ENCODE results near the gene SCG3.

Gene SCG3

DNA sequence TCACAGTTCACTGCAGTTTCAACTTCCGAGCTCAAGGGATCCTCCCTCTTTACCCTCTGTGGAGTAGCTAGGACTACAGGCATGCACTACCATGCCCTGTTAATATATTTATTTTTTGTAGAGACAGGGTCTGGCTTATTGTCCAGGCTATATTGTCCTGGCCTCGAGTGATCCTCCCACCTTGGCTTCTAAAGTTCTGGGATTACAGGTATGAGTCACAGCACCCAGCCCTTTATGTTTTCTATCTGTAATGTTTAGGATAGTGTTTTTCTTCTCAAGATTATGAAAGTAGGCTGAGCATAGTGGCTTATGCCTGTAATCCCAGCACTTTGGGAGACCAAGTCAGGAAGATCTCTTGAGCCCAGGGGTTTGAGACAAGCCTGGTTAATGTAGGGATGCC is 11.9 kb upstream of the SCG3 start:
- no peak overlapping the region for H3K4me3 ChIP-seq (ENCODE audit: low read length)
- no peak for TF ChIP-seq ZNF274 (IDR thresholded peaks at IDR 0.05; ENCODE audit: low read depth, low read length)

- no peak overlapping the region for H3K4me3 ChIP-seq (ENCODE audit: low read length)
- no peak for TF ChIP-seq ZNF274 (IDR thresholded peaks at IDR 0.05; ENCODE audit: low read depth, low read length)
Measured at GRCh38 chr15:51672155-51672687, 9.1 kb upstream of the SCG3 start.

GRCh38 chr15:51672913-51673857 is 8.1 kb upstream of the SCG3 start:
- TF ChIP-seq ZNF274 (IDR thresholded peaks at IDR 0.05; ENCODE audit: low read depth, low read length) = no peak
- no peak overlapping the region for H3K4me3 ChIP-seq (ENCODE audit: low read length)

DNA sequence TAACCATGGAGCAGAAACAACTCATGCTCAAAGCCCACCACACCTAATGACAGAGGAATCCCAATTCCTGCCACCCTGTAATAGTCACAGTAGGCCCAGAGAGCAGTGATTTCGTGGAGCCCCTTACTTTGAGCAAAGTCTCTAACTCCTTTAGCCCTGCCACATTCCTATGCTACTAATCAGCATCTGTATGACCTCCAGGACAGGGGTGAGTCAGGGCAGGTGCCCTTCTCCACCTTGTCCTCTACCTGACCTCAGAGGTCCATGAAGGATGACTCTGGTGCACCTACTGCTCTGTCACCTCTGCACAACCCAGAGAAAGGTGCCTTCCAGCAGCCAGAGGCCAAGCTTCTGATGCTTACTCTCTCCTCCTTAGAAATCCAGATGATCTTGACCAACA is 6.1 kb upstream of the SCG3 start:
- TF ChIP-seq ZNF274 (IDR thresholded peaks at IDR 0.05; ENCODE audit: low read depth, low read length) = no peak
- H3K4me3 ChIP-seq (ENCODE audit: low read length) = no peak overlapping the region

DNA sequence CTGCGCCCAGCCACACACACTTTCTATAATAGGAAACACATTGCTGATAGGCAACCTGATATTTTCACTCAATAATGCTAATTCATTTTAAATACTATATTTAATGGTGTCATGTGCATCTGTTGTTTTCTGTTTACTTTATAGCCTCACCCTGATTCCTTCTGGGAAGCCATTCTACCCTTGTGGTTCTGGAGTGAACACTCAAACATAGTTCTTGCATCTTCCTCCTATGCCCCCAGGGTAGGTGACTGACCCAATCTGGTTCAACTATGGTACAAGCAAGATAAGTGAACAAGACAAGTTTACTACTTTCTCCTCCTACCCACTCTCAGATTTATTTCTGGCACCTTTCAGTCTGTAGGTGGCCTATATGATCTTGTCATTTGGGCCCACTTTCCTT is 4.3 kb upstream of the SCG3 start:
- no peak for TF ChIP-seq ZNF274 (IDR thresholded peaks at IDR 0.05; ENCODE audit: low read depth, low read length)
- H3K4me3 ChIP-seq (ENCODE audit: low read length) = no peak overlapping the region

DNA sequence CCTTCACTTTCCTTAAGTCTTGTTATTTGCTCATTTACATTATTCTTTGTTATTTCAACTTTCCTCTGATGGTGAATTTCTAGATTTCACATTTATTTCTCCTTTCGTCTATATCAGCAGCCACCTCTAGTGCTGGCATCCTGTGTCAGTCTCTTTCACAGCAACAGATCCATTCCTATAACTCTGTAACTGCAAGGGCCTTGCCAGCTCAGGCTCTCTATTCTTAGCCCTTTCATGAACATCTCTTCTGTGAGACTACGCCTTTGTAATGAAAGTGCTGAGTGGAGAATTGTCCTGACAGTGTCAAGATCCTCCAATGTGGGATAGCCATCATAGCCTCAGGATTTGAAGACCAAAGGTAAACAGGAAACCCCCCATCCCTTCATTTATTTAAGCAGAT is 3.9 kb upstream of the SCG3 start:
- TF ChIP-seq ZNF274 (IDR thresholded peaks at IDR 0.05; ENCODE audit: low read depth, low read length) = no peak
- H3K4me3 ChIP-seq (ENCODE audit: low read length) = no peak overlapping the region

DNA sequence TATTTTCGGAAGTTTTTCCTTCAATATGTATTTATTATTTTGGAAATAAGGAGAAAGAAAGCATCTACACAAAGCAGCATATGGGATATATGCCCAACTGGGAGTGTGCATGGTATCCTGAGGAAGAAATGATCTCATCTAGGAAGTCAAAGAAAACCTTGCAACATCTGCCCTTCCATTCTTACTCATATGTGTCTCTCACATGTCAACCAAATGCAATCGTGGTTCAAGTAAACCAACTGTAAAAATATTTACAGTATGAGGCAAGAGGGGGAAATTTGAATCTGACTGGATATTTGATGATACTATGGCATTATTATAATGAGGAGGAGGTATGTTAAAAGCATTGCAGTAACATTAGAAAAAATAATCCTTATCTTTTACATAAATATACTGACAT is 3.2 kb upstream of the SCG3 start:
- no peak for TF ChIP-seq ZNF274 (IDR thresholded peaks at IDR 0.05; ENCODE audit: low read depth, low read length)

GRCh38 chr15:51680321-51680720 is 982 bp upstream of the SCG3 start:
- no peak overlapping the region for H3K4me3 ChIP-seq (ENCODE audit: low read length)
- no peak for TF ChIP-seq ZNF274 (IDR thresholded peaks at IDR 0.05; ENCODE audit: low read depth, low read length)

More for the DNA sequence above, 3.2 kb upstream of the SCG3 start:
- H3K4me3 ChIP-seq (ENCODE audit: low read length) = no peak overlapping the region

- H3K4me3 ChIP-seq (ENCODE audit: low read length) = no peak overlapping the region
- TF ChIP-seq ZNF274 (IDR thresholded peaks at IDR 0.05; ENCODE audit: low read depth, low read length) = no peak
Measured at GRCh38 chr15:51687565-51687964, 6.3 kb downstream of the SCG3 start.

GRCh38 chr15:51688863-51689262 is 7.6 kb downstream of the SCG3 start:
- no peak overlapping the region for H3K4me3 ChIP-seq (ENCODE audit: low read length)
- no peak for TF ChIP-seq ZNF274 (IDR thresholded peaks at IDR 0.05; ENCODE audit: low read depth, low read length)

GRCh38 chr15:51692154-51692553 is 10.9 kb downstream of the SCG3 start:
- no peak for TF ChIP-seq ZNF274 (IDR thresholded peaks at IDR 0.05; ENCODE audit: low read depth, low read length)
- no peak overlapping the region for H3K4me3 ChIP-seq (ENCODE audit: low read length)

GRCh38 chr15:51696566-51696965 is 15.3 kb downstream of the SCG3 start:
- TF ChIP-seq ZNF274 (IDR thresholded peaks at IDR 0.05; ENCODE audit: low read depth, low read length) = no peak

GRCh38 chr15:51697163-51697562 is 15.9 kb downstream of the SCG3 start:
- H3K4me3 ChIP-seq (ENCODE audit: low read length) = no peak overlapping the region
- TF ChIP-seq ZNF274 (IDR thresholded peaks at IDR 0.05; ENCODE audit: low read depth, low read length) = no peak

More at GRCh38 chr15:51696566-51696965, 15.3 kb downstream of the SCG3 start:
- no peak overlapping the region for H3K4me3 ChIP-seq (ENCODE audit: low read length)

DNA sequence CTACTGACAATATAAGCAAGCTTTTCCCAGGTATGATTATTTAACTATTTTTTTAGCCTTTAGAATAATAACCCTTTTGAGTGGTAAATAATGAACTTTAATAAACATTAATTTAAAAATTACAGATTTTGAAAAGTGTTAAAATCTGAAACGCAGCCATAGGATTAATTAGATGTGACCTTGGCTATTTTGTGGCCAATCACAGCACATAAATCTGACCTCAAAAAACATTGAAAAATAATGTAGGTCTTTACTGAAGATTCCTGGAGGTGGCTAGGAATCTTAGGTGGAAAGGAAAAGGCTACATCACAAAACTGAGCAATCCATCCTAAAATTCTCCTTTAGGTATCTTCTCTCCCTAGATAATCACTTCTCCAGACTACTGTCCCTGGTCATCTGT is 18.1 kb downstream of the SCG3 start:
- no peak for TF ChIP-seq ZNF274 (IDR thresholded peaks at IDR 0.05; ENCODE audit: low read depth, low read length)
- no peak overlapping the region for H3K4me3 ChIP-seq (ENCODE audit: low read length)

DNA sequence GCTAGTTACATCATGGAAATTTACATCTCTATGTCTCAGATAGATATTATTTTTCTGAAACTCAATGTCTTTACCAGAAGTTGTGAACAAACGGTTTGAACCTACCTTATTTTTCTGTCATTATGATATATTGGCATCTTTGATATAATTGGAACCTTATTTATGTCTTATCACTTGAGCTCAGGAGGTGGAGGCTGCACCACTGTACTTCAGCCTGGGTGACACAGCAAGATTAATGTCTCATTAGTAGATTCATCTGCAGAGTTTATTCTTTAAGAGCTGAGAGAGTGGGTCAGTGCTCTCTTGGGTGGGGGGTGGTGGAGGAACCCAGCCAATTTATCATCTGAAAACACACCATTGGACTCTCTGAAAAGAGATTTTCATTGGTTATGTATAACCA is 21.4 kb downstream of the SCG3 start:
- H3K4me3 ChIP-seq (ENCODE audit: low read length) = no peak overlapping the region
- no peak for TF ChIP-seq ZNF274 (IDR thresholded peaks at IDR 0.05; ENCODE audit: low read depth, low read length)

All from GM08714 (cell line).